ENCODE measurements around the gene MFSD6.
"Not testable (repeated sequence)": the region's sequence is repeated elsewhere in the genome, so short reads cannot be mapped to it uniquely, and the experiment has no call there.

MFSD6 gene

DNA sequence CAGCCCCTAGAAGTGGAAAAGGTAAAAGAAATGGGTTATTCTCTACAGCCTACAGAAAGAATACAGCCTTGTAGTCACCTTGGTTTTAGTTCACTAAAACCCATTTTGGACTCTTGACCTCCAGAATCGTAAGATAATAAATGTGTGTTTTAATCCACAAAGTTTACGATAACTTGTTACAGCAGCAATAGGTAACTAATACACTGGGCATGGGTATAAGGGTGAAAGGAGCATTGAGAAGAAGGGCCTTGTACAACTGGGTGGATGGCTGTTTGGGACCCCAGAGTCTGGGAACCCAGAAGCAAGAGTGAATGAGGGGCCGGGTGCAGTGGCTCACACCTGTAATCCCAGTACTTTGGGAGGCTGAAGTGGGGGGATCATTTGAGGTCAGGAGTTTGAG, 2.2 kb upstream of the MFSD6 start:
- DNase-seq (ENCODE audit: low read depth in 2 of 2), result no peak

GRCh38 chr2:190406805-190407204, 1.4 kb upstream of the MFSD6 start:
- no peak for DNase-seq (ENCODE audit: low read depth in 2 of 2)

GRCh38 chr2:190407246-190407661, 901 bp upstream of the MFSD6 start:
- peak in 1 of 2 donors; percentile 5 for DNase-seq (ENCODE audit: low read depth in 2 of 2)

DNA sequence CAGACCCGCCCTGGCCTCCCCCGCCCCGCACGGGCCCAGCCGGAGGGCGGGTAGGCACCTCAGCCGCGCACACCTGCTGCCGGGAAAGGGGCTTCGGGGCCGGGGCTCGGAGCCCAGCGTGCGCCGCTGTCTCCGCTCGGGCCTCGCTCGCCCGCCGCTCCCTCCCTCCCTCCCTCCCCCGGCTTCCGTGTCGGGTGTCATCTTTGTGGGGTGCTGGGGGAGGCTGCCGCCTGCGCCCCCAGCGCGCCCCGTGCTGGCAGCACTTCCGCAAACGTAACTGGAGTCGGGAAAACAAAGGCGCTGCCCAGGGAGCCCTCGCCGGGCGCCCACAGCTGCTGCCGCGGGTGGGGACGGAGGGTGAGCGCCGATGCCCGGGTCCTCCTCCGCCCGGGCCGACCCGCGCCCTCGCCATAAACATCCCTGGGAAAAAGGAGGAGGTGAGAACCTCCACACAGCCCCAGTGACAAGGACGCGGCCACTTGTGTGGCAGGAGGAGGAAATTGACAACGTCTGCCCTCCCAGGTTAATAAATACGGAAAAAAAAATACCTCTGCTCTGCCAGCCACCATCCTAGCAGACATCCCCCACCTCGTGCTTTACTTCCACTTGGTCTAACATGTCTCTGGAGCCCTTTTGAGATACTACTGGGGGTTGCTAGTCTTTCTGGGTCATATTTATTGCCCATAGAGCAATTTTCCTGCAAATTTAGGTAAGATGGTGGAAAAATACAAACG, 550 bp downstream of the MFSD6 start:
- DNase-seq (ENCODE audit: low read depth in 2 of 2), result peak; percentile 33 to 41

- DNase-seq (ENCODE audit: low read depth in 2 of 2), result no peak
Observed at GRCh38 chr2:190409616-190410015, 1.5 kb downstream of the MFSD6 start.

- DNase-seq (ENCODE audit: low read depth in 2 of 2), result no peak
Observed at GRCh38 chr2:190410166-190410565, 2.0 kb downstream of the MFSD6 start.

GRCh38 chr2:190412966-190413365, 4.8 kb downstream of the MFSD6 start:
- DNase-seq (ENCODE audit: low read depth in 2 of 2), result no peak

GRCh38 chr2:190413421-190413820, 5.3 kb downstream of the MFSD6 start:
- DNase-seq (ENCODE audit: low read depth in 2 of 2), result no peak

GRCh38 chr2:190415251-190415650, 7.1 kb downstream of the MFSD6 start:
- no peak for DNase-seq (ENCODE audit: low read depth in 2 of 2)

DNA sequence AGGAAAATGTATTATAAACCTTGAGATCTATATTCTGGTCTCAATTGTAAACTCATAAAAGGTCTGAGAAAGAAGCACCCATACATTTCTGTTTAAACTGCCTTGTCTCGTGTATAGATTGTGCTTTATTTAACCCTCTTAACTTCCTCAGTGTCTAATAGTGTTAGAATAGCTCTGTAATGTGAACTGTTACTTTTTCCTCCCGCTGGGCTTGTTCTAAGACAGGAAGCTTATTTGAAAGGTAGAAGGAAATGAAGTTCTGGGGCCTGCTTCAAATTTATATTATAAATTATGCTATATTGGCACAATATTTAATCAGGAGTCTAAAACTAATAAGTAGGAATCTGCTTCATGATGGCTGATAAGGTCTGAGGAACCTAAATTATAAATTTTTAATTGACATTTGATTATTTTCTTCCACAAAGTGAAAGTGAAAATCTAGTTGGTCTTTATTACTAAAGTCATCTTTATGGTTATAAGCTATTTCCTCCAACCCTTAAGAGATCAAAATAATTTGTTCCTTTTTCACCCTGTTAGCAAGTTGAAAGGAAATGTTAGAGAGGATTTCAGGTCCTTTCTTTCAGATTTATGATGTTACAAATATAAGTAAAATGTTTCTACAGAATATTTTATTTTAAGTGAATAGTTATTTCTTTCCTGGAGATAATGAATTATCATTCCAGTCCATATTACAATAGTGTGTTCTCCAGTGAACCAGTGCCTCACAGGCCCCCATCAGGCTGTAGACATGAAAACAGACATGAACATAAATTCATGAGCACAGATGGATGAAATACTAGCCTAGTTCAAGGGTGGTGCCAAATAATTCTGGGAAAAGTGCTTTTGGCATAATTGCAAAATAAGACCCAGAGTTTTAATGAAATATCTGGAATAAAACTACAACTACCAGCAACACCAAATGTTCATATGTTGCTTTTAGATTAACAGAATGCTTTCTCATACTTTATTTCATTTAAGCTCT, 7.9 kb downstream of the MFSD6 start:
- DNase-seq (ENCODE audit: low read depth in 2 of 2), result no peak

DNA sequence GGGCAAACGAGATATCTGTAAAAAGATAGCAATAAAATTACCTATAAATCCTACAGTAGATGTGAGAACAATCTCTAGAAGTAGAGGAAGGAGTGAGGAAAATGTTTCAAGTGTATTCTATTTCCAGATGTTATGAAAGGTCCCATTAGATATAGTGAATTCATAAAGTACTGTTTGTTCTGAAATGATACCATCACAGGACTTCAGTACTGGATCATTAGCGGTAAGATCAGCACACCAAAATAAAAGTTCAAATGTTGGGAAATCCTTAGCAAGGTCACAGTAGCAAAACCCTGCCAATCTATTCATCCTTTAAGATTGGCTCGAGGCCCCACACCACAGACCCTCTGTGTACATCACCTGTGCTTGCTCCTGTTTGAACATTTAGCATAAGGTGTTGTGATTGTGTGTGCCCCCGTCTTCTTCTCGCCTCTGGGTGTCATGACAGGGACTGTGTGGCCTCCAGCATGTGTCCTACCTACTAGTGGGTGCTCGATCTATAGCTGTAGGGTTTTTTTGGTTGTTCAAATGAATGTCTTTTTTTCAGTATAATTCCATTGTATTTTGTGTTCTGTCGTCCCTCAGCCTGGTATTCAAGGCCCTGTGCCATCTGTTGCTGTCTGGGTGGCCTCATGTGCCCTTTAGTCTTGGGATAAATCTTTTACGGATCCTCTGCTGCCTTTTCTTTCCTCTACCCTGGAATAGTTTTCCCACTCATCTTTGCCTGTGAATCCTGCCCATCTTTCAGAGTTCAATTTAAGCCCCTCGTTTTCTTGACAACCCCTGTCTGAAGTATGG, 9.1 kb downstream of the MFSD6 start:
- no peak for DNase-seq (ENCODE audit: low read depth in 2 of 2)

- no peak for DNase-seq (ENCODE audit: low read depth in 2 of 2)
Observed at GRCh38 chr2:190418727-190419126, 10.6 kb downstream of the MFSD6 start.

DNA sequence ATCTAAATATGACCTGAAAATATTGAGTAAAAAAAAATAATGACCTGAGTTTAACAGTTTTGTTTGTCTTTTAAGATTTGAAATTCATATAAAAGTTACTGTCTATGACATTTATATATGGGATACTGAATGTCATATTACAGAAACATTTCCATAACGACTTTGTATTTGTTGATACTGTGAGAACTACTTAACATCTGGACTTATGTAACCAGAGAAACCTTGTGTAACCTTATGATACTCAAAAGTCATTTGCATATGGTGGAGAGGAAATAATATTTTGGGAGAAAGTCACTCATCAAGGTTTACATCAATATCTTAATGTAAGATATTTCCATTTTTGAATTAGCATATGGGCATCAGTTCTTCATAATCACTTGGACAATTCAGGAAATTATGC, 12.6 kb downstream of the MFSD6 start:
- DNase-seq (ENCODE audit: low read depth in 2 of 2), result no peak

GRCh38 chr2:190425221-190425866, 17.2 kb downstream of the MFSD6 start:
- no peak for DNase-seq (ENCODE audit: low read depth in 2 of 2)

- no peak for DNase-seq (ENCODE audit: low read depth in 2 of 2)
Observed at GRCh38 chr2:190425883-190426658, 17.9 kb downstream of the MFSD6 start.

DNA sequence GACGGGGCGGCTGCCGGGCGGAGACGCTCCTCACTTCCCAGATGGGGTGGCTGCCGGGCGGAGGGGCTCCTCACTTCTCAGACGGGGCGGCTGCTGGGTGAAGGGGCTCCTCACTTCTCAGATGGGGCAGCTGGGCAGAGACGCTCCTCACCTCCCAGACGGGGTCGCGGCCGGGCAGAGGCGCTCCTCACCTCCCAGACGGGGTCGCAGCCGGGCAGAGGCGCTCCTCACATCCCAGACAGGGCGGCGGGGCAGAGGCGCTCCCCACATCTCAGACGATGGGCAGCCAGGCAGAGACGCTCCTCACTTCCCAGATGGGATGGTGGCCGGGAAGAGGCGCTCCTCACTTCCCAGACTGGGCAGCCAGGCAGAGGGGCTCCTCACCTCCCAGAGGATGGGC, 22.7 kb downstream of the MFSD6 start:
- not testable (repeated sequence) for DNase-seq (ENCODE audit: low read depth in 2 of 2)

DNA sequence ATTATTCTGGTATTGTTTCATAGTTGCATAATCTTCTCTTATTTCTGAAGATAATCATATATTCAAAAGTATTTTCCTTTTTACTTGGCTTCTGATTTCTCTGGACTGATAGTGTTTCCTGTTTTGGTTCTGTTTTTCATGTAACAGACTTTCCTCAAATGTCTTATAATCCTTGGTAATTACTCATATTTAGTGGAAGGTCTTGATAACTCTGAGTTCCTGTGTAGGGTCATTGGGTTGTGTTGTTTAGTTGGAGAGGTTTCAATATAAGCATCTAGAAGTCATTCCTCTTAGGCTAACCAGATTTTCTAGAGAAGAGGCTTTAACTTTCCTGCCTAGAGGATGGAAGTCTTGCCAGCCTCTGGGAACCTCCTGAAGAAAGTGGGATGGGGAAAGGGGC, 23.8 kb downstream of the MFSD6 start:
- no peak for DNase-seq (ENCODE audit: low read depth in 2 of 2)

GRCh38 chr2:190432567-190433231, 24.5 kb downstream of the MFSD6 start:
- no peak for DNase-seq (ENCODE audit: low read depth in 2 of 2)

- DNase-seq (ENCODE audit: low read depth in 2 of 2), result no peak
Observed at GRCh38 chr2:190435031-190435670, 27.0 kb downstream of the MFSD6 start.

DNA sequence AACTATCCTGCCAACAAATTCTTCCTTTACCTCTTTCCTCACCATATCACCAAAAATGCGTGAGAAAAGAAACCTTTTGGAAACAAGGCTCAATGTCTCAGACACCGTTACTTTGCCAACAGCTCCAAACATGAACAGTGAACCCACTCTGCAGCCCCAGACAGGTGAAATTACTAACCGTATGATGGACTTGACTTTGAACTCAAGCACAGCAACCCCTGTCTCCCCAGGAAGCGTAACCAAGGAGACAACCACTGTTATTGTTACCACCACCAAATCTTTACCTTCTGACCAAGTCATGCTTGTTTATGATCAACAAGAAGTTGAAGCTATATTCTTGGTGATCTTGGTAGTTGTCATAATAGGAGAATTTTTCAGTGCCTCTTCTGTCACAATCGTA, 28.4 kb downstream of the MFSD6 start:
- DNase-seq (ENCODE audit: low read depth in 2 of 2), result no peak
